ENCODE data around the gene HCRTR1. TPM values are rescaled to one million over a fixed set of nuclear protein-coding genes. Genes with fewer than 3 reads are reported as not detected.

Gene HCRTR1
- total and polyA plus RNA-seq, 7 donors: 0.03 TPM; not detected in 6

DNA sequence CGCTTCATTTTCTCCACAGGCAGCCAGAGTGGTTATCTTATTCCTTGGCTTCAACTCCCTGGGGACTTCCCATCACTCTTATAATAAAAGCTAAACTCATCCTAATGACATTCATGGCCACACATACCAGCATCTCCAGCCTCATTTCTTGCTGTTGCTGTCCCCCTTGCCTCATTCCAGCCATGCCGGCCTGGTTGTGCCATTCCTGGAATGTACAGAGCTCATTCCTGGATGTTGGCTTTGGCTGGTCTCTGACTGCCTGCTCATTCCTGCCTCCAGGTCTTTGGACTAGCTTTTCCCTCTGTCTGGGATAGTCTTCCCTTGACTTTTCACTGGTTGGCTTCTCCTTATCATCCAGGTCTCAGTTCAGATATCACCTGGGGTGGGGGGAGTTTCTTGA is 29.6 kb downstream of the HCRTR1 start:
- no peak for TF ChIP-seq POLR2A (IDR thresholded peaks at IDR 0.05)
- TF ChIP-seq POLR2AphosphoS5 (IDR thresholded peaks at IDR 0.05): no peak
- TF ChIP-seq, protein P1, sequence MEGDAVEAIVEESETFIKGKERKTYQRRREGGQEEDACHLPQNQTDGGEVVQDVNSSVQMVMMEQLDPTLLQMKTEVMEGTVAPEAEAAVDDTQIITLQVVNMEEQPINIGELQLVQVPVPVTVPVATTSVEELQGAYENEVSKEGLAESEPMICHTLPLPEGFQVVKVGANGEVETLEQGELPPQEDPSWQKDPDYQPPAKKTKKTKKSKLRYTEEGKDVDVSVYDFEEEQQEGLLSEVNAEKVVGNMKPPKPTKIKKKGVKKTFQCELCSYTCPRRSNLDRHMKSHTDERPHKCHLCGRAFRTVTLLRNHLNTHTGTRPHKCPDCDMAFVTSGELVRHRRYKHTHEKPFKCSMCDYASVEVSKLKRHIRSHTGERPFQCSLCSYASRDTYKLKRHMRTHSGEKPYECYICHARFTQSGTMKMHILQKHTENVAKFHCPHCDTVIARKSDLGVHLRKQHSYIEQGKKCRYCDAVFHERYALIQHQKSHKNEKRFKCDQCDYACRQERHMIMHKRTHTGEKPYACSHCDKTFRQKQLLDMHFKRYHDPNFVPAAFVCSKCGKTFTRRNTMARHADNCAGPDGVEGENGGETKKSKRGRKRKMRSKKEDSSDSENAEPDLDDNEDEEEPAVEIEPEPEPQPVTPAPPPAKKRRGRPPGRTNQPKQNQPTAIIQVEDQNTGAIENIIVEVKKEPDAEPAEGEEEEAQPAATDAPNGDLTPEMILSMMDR (IDR thresholded peaks at IDR 0.05): no peak
- no peak for TF ChIP-seq EP300 (IDR thresholded peaks at IDR 0.05)
- Histone ChIP-seq H3K4me3 (no peak overlapping the region), H3K4me1 (peaks cover 0 to 54% (median 27%) of the 10 kb centered on the region in 4 donors), H3K36me3 (peaks cover 0 to under 1% (median 0%) of the 10 kb centered on the region in 4 donors), H3K27ac (peak overlapping the region in 1 of 4 donors; percentile 29), H3K27me3 (no peaks in the 10 kb centered on the region), H3K9me3 (no peaks in the 10 kb centered on the region)
- intact Hi-C loops (cut with DNase I): loop anchor here (5.0 to 10.0 kb wide), 2 partner anchors 140 to 288 kb away; partner anchors contain the start of gene PTP4A2
- whole genome bisulfite sequencing, 2 donors: 89 to 95% methylated on average over 2 of the region's 2 CpGs
- peak; percentile 51 for DNase-seq

DNA sequence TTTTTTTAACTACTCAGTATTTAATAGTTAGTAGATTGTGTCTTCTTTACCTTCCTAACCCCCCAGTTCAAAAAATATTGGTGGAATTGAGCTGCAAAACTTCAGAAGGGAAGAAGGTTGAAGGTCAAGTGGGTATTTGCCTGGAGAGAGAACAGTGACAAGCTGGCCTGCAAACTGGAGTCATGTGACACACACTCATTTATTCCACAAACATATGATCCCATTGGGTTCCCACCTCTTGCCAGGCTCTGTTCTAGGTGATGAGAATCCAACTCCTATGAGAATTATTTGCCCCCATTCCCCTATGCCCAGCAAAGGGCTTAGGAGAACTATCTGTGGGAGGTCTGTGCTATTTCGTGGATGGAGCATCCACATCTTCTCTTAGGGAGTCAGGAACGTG is 30.7 kb downstream of the HCRTR1 start:
- H3K27ac ChIP-seq: peak overlapping the region in 1 of 4 donors; percentile 52
- peaks cover 0 to 11% (median 4%) of the 10 kb centered on the region in 4 donors for H3K36me3 ChIP-seq
- H3K4me1 ChIP-seq: peaks cover 0 to 45% (median 21%) of the 10 kb centered on the region in 4 donors
- DNase-seq: no peak
- TF ChIP-seq POLR2A (IDR thresholded peaks at IDR 0.05): no peak
- TF ChIP-seq, protein P1 (IDR thresholded peaks at IDR 0.05): no peak
- no peak for TF ChIP-seq EP300 (IDR thresholded peaks at IDR 0.05)
- no peak for TF ChIP-seq POLR2AphosphoS5 (IDR thresholded peaks at IDR 0.05)
- H3K27me3 ChIP-seq: no peaks in the 10 kb centered on the region
- no peaks in the 10 kb centered on the region for H3K9me3 ChIP-seq
- no peak overlapping the region for H3K4me3 ChIP-seq
- 85 to 86% methylated on average over 2 of the region's 2 CpGs for WGBS, 2 donors
- intact Hi-C loops (cut with DNase I): loop anchor here (5.0 to 10.0 kb wide), 2 partner anchors 139 to 287 kb away; partner anchors contain the start of gene PTP4A2

DNA sequence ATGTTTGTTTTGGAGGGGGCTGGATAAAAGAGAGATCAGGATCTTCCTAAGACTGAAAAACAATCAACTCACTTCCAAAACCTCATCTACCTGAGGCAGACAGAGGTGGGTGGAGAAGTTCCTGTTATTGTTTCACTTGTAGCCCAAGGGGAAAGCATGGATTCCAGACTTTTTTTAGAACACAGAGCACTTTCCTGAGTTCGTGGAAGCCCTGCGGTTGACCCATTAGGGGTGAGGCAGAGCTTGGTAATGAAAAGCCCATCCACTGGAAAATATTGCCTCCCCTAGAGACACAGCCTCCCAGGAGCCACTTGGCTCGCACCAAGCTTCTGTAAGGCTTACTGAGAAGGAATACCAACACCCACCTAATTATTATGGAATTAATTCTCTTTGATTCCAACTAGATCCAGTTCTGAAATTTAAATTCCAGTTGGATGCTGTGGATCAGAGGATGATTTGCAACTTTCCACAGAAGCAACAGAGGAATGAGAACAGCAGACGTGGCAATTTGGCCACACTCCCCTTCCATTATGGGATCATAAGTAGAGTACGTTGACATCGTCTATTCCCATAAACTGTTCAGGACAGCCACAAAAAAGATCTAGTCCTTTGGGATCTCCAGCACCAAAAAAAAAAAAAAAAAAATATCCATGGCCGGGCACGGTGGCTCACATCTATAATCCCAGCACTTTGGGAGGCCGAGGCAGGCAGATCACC is 31.3 kb downstream of the HCRTR1 start:
- H3K4me3 ChIP-seq: no peak overlapping the region
- peaks cover 0 to 39% (median 15%) of the 10 kb centered on the region in 4 donors for H3K4me1 ChIP-seq
- H3K27me3 ChIP-seq: no peaks in the 10 kb centered on the region
- no peak for DNase-seq
- peaks cover 0 to 17% (median 8%) of the 10 kb centered on the region in 4 donors for H3K36me3 ChIP-seq
- 79 to 81% methylated on average over 9 of the region's 9 CpGs for WGBS, 2 donors
- peak overlapping the region in 1 of 4 donors; percentile 52 for H3K27ac ChIP-seq
- intact Hi-C loops (cut with DNase I): loop anchor here (5.0 to 10.0 kb wide), 2 partner anchors 139 to 286 kb away; partner anchors contain the start of gene PTP4A2
- no peak for TF ChIP-seq POLR2AphosphoS5 (IDR thresholded peaks at IDR 0.05)
- TF ChIP-seq POLR2A (IDR thresholded peaks at IDR 0.05): no peak
- TF ChIP-seq EP300 (IDR thresholded peaks at IDR 0.05): no peak
- TF ChIP-seq, protein P1 (IDR thresholded peaks at IDR 0.05): no peak
- no peaks in the 10 kb centered on the region for H3K9me3 ChIP-seq

DNA sequence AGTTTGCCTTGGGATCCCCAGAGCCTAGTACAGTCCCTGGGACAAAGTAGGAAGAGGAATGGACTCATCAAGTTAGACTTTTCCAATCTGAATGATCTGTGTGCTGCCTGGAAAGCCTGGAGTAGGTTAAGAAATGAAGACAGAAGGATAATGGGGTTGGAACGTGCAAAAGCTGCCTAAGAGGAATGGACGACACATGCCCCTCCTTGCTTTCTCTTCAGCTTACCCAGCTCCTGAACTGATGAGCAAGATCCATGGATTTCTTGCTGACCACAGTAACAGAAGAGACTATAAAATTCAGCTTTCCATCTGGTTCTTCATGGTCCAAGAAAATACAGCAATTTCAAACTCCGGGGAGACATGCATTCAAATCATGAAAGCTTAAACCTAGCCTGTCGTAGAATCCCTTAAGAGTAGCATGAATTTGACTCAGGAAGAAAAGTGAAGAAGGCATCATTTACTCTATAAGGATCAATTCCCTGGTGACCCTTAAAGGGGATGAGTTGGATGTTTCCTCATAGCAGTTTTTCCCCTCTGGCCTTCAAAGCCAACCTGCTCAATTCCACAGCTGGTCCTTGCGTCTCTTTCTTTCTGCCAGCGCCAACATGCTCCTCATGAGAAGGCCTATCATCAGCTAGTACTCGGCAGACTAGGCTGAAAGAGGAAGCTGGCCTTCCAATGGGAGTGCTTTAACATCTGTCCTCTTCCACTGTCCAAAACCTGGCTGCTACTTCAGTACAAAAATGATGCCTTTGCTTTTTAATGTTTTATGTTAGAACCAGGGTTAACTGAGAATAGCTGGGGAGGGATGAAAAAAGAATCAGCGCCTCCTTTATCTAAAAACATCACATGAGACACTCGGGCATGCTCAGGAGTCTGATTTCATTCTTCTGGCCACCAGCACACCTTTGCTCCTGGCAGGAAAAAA is 32.9 kb downstream of the HCRTR1 start:
- H3K27me3 ChIP-seq: no peaks in the 10 kb centered on the region
- peak overlapping the region in 3 of 4 donors; percentile 7 to 50 (median 22) for H3K27ac ChIP-seq
- TF ChIP-seq, protein P1 (IDR thresholded peaks at IDR 0.05): no peak
- no peak for TF ChIP-seq POLR2AphosphoS5 (IDR thresholded peaks at IDR 0.05)
- TF ChIP-seq EP300 (IDR thresholded peaks at IDR 0.05): no peak
- TF ChIP-seq POLR2A (IDR thresholded peaks at IDR 0.05): no peak
- 80 to 82% methylated on average over 9 of the region's 9 CpGs for WGBS, 2 donors
- no peak for DNase-seq
- peaks cover 0 to 31% (median 11%) of the 10 kb centered on the region in 4 donors for H3K4me1 ChIP-seq
- H3K9me3 ChIP-seq: no peaks in the 10 kb centered on the region
- H3K36me3 ChIP-seq: peaks cover 4 to 34% (median 13%) of the 10 kb centered on the region in 4 donors
- intact Hi-C loops (cut with DNase I): no loop called here
- H3K4me3 ChIP-seq: no peak overlapping the region

Measured in sigmoid colon (tissue), 7 donors.